Panc1 (cell line): ENCODE measurements around the gene UQCC2.

Experiments
- CTCF ChIP-seq: fragments of 450-650 bp; IDR thresholded peaks from 2 replicates; pipeline ENCODE4 v1.5.1; 2017; ENCODE audit warnings: mild to moderate bottlenecking
- POLR2AphosphoS5 ChIP-seq: IDR thresholded peaks from 2 replicates; pipeline ENCODE4 v1.6.1; 2012; ENCODE audit warnings: mild to moderate bottlenecking, low read depth, low read length, moderate library complexity
- REST ChIP-seq, 2 experiments: IDR thresholded peaks; 2 replicates each; pipeline ENCODE4 v1.6.1; 2011 to 2012; ENCODE audit warnings: low read depth in 2 of 2, control low read depth in 1 of 2, low read length in 1 of 2, mild to moderate bottlenecking in 1 of 2, moderate library complexity in 1 of 2; ENCODE audit not compliant: insufficient read depth in 1 of 2
- TCF7L2 ChIP-seq: IDR thresholded peaks from 2 replicates; pipeline ENCODE4 v1.6.1; 2011; ENCODE audit warnings: mild to moderate bottlenecking, low read depth, low read length, inconsistent platforms

GRCh38 chr6:33744895-33745546 is 33.5 kb upstream of the UQCC2 start:
- TF ChIP-seq CTCF (no peak), POLR2AphosphoS5 (no peak), TCF7L2 (no peak), REST (IDR thresholded peaks at IDR 0.05; ENCODE audit: insufficient read depth in 1 of 2, low read depth in 2 of 2, low read length in 1 of 2) (no peak)
